ENCODE data around the gene OLAH.
"Not testable (repeated sequence)": the region's sequence is repeated elsewhere in the genome, so short reads cannot be mapped to it uniquely, and the experiment has no call there.

The OLAH gene

DNA sequence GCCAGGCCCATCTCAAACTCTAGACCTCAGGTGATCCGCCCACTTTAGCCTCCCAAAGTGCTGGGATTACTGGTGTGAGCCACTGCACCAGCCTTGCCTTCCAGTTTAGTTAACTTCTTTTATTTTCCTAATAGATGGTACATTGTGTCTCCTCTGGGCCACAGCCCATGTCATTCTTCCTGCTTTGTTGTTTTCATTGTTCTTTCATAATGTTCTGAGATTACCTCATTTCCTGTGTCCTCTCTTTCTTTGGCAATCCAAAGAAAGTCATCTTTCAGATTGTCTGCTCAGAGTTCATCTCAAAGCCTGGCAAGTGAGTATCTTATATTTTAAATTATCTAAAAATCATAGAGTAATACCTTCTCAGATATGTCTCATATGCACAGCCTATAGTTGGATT is at the start of gene OLAH:
TSS of gene OLAH (plus strand) at position 270 of the 400 bp plus-strand sequence. CDS start 3,346 bp downstream, outside the sequence.
- DNase-seq = no peak

DNA sequence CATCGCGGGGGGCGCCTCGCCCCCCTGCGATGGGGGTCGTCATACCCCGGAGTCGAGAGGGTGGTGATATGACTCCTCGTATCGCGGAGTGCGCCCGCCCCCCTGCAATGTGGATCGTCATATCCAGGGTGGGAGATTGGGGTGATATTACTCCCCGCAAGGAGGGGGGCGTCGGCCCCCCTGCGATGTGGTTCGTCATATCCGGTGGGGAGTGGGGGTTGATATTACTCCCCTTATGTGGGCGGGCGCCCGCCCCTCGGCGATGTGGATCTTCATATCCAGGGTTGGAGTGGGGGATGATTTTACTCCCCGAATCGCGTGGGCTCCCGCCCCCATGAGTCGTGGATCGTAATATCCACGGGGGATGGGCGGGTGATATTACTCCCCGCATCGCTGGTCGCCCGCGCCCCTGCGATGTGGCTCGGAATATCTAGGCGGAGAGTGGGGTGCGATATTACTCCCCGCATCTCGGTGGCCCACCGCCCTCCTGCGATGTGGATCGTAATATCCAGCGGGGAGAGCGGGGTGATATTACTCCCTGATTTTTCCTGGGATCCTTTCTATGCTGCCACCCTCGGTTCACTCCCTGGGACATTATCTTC is 47.7 kb upstream of the OLAH start:
- no peak for DNase-seq

DNA sequence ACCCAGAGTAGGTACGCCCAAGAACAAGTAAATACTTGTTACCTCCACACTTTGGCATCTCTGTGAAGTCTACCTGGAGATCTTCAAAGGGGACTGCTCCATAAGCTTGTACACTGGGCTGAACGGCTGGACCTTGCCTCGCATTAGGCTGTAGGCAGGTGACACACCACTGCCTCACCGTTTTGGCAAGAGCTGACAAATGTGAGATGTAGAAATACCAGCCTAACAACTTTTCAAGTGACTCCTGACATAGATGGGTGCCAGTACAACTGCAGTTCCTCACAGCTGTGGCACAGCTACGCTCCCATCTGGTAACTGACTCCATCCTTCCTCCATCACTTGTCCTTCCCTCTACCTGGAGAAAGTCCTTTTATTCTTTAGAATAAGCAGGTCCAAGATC is 30.2 kb upstream of the OLAH start:
- DNase-seq = not testable (repeated sequence)

DNA sequence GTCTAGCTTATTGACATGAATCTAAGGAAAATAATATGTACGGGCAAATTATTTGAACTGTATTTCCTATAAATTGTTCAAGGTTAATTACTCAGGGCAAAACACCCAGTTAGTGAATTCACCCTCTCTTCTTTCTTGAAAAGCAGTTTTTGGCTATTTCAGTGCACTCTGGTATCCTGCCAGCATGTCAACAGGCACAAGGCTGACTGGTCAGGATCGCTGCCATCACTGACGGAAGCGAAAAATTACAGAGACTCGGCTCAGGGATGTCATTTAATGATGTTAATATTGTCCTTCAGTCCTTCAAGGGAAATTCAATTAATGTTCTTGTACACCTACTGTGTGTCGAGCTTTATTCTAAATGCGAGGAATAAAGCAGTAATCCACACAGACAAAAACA is 28.3 kb upstream of the OLAH start:
- DNase-seq = no peak

DNA sequence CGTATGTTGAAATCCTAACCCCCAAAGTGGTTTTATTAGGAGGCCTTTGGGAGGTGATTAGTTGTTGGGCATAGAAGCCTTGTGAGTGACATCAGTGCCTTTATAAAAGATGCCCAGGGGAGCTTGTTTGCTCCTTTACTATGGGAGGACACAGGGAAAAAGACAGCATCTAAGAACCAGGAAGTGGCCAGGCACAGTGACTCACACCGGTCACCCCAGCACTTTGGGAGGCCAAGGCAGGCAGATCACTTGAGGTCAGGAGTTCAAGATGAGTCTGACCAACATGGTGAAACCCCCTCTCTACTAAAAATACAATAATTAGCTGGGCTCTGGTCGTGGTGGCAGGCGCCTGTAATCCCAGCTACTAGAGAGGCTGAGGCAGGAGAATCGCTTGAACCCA is 22.8 kb upstream of the OLAH start:
- DNase-seq = not testable (repeated sequence)

DNA sequence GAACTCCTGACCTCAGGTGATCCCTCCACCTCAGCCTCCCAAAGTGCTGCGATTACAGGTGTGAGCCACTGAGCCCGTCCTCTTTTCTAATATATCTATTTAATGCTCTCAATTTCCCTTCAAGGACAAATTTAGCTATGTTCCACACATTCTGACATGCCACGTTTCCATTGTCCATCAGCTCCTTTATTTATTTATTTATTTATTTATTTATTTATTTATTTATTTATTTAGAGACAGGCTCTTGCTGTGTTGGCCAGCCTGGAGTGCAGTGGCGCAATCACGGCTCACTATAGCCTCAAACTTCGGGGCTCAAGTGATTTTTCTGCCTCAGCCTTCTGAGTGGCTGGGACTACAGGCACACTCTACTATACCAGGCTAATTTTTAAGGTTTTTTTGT is 20.7 kb upstream of the OLAH start:
- not testable (repeated sequence) for DNase-seq

DNA sequence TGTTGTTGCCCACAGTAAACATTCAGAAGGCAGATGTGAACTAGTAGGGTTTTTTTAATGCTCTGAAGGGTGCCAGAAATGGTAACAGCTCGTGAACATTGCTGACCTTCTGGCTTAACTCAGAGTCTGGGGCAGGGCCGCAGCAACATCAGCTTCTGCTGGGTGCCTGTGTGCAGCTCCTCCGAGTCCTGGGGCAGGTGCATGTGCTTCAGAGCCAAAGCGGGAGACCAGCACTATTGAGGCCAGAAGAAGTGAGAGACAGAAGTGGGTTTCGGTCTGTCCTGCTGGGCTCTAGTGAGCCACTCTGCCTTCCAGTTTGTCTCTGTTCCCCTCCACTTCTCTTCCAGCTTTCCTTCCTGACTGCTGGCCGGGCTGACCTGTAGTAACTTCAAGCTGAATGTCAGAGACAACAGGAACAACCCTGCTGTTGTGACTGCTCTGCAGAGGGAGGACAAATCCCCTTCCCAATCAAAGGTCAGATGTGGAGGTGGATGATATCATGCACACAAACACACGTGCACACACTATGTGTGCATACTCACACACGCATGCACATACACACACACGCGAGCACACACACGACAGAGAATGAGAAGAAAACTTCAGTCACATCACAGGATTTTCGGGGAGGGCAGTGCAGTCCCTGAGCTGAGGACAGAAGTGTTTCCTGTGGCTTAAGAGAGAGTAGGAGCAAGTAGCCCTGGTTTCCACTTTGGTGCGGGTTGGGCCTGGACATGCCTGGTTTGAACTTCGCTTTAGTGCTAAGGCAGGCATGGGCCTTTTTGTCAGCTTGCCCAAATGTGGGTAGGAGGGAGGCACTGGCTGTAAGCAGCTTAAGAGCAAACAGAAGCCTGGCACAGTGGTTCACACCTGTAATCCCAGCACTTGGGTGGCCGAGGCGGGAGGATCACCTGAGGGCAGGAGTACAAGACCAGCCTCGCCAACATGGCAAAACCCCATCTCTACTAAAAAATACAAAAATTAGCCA is 19.4 kb upstream of the OLAH start:
- DNase-seq = not testable (repeated sequence)

DNA sequence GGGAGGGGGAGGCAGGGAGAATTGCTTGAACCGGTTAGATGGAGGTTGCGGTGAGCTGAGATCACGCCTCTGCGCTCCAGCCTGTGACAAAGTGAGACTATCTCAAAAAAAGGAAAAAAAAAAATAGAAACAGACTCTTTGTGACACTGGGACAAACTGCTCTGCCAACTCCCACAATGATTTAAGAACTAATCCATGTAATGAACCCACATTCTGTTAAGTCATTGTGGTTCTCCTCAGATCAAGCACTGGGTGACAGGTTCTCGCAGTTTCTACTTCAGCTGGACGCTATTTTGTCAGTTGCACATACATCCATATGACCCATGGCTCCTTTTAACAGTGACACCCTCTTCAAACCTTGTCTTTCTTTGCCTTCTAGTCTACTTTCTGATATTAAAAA is 18.7 kb upstream of the OLAH start:
- not testable (repeated sequence) for DNase-seq

DNA sequence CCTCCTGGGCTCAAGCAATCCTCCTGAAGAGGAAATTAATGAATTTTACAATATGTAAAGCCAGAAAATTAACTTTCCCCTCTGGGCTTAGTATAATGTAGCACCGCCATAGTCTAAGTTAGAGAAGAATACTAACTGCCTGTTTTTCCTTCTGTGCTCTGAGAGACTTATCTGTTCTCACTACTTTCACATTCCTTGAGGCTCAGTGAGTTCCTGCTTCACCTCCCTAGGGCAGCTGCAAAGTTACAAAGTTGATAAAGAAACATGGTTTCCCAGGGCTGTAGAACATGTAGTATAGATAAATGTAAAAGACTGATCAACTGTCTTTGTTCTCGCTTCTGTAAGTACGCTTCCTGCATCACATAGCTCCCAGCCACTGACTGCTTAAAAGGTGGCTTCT is 16.0 kb upstream of the OLAH start:
- no peak for DNase-seq

DNA sequence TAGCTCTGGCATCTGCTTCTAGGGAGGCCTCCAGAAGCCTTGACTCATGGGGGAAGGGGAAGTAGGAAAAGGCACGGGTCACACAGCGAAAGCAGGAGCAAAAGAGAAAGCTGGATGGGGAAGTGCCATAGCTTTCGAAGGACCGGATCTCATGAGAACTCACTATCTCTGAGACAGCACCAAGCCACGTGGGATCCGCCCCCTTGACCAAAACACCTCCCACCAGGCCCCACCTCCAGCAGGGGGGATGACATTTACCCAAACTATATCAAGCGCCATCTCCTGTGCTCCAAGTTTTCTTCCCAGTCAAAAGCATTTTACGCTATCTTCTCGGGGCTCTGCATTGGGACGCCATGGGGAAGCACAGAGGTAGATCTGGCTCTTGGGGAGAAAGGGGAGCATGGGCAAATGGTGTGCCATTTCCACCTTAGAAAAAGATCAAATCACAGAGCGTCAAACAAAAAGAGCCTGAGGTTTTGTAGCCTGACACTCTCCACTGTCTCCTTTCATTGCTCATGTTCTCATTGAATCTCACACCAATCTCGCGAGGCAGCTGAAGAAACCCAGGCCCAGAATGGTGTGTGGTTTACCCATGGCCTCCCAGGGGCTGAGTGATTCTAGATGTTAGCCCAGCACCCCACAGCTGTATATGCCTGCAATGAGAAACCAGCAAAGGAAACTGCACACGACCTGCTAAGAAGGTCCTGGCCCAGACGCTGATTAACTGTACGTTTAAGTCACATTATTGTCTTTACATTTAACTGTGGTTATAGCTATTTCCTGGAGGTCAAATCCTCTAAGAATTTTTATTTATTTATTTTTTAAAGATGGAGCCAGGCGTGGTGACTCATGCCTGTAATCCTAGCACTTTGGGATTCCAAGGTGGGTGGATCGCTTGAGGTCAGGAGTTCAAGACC is 8.1 kb upstream of the OLAH start:
- DNase-seq = no peak

DNA sequence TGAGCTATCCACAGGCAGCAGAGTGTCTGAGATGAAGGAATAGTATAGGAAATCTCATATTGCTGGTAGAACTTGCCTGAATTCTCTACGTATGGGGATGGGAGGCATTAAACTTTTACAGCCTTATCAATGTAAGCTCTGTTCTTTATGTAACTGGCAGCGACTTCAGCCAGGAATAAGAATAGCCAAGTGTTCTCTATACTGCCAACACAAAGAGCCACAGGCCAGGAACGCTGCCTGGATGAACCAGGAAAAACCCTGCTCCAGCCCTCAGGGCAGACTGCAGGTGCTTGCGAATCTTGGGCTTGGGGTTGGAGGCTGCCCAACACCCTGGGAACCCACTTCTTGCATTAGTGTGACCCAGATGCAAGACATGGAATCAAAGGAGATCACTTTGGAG is 6.1 kb upstream of the OLAH start:
- no peak for DNase-seq

DNA sequence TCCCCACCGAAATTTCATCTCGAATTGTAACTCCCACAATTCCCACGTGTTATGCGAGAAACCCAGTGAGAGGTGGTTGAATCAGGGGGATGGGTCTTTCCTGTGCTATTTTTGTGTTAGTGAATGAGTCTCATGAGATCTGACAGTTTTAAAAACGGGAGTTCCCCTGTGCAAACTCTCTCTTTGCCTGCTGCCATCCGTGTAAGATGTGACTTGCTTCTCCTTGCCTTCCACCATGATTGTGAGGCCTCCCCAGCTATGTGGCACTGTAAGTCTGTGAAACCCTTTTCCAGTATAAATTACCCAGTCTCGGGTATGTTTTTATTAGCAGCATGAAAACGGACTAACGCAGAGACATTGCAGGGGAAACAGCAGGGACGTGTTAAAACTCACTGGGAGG is 5.3 kb upstream of the OLAH start:
- DNase-seq = no peak

DNA sequence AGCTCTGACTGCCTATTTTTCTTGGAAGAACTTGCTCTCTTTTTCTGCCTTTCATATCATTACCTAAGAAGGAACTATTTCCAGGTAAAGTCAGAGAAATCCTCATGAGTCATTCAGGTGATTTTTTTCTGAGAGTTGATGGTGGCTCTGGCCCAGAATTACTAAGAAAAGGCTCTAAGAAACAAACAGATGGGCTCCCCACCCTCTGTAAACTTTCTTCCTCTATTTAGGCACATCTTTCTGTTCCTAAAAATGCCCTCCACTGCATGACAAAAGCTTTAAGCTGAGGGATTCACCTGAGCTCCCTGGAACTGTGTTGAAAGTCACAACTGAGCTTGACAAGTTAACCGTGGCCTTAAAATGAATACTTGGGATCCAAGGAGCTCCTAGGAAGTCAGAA is 1.6 kb downstream of the OLAH start:
- DNase-seq = no peak

DNA sequence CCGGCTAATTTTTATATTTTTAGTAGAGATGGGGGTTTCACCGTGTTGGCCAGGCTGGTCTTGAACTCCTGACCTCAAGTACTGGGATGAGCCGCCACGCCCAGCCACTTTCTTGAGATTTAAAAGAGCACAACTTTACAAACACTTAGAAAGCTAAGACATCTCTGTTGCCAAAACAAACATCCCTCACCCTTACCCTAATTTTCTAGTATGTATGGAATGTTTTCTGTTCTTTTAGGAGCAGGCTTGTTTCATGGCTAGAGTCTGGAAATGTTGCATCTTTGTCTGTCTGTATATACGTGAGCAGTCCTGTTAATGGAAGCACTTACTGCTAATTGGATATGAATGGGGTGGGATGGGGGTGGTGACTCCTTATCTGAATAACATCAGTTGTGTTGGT is 2.9 kb downstream of the OLAH start:
- no peak for DNase-seq

DNA sequence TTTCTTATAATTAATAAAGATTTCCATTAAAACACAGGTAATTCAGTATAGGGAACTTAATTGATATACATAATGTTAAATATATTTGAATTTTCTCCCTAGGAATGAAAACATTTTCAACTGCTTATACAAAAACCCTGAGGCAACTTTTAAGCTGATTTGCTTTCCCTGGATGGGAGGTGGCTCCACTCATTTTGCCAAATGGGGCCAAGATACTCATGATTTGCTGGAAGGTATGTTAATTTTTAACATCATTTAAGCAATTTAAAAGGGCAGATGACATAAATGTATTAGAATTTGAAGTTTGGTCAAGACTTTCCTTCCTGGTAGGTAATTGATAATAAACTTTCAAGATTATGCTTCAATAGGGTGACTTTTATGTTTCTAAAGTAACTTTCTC is 5.8 kb downstream of the OLAH start:
- DNase-seq = no peak

DNA sequence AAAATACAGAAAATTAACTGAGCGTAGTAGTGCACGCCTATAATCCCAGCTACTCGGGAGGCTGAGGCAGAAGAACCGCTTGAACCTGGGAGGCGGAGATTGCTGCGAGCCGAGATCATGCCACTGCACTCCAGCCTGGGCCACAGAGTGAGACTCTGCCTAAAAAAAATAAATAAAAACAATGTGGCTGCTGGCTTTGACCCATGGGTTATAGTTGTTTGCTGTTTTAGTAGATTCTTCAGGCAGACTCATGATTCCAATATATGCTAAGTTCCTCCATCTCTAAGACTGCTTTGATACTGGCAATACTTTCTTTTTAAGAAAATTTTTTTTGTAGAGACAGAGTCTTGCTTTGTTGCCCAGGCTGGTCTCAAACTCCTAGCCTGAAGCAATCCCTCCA is 8.4 kb downstream of the OLAH start:
- no peak for DNase-seq

DNA sequence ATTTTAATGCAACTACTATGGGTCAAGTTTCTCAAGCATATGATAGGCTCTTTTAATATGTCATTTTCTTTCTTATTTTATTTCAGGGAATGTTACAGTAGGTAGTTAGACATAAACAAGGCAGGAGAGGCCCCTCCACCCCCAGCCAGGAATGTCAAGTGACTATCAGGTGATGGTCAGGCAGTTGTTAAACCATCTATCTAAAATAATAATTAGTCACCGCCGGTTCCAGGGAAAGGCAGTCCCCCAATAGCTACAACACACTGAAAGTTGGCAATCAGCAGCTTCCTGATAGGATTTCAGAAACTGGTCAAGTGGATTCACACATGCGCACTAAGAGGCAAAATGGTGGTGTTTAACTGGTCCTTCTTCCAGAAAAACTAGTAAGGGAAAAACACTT is 9.3 kb downstream of the OLAH start:
- DNase-seq = no peak

DNA sequence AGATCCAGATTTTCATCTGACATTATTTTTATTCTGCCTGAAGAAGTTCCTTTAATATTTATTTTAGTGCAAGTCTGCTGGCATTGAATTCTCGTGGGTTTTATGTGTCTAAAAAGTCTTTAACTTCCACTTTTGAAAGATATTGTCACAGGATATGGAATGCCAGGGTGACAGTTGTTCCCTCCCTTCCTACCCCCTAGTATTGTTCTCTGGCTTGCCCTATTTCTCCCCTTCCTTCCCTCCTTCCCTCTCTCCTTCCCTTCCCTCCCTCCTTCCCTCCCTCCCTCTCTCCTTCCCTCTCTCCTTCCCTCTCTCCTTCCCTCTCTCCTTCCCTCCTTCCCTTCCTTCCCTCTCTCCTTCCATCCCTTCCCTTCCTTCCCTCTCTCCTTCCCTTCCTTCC is 14.9 kb downstream of the OLAH start:
- DNase-seq = no peak

DNA sequence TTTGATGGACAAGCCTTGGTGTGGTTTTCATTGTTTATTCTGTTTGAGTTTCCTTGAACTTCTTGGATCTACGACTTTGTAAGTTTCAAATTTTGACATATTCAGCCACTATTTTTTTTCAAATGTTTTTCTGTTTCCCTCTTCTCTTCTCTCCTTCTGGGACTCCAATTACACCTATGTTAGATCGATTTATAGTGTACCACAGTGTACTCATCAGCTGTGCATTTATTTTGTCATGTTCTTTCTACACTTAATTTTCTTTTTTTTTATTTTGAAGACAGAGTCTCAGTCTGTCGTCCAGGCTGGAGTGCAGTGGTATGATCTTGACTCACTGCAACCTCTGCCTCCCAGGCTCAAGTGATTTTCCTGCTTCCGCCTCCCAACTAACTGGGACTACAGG is 16.2 kb downstream of the OLAH start:
- DNase-seq = no peak

DNA sequence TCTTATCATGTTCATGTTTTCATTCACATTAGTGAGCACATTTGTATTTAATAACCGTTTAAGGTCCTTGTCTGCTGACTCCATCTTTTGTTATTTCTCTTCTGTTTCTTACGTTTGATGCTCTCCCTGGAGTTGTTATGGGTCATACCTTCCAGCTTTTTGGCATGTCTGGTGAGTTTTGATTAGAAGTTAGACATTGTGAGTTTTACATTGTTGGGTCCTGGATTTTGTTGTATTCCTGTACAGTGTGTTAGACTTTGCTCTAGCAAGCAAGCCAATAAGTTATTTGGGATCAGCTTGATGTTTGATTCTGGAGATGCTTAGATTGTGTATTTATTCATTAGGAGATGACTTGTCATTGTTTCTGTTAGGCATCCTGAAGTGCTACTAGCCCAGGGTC is 16.9 kb downstream of the OLAH start:
- no peak for DNase-seq

DNA sequence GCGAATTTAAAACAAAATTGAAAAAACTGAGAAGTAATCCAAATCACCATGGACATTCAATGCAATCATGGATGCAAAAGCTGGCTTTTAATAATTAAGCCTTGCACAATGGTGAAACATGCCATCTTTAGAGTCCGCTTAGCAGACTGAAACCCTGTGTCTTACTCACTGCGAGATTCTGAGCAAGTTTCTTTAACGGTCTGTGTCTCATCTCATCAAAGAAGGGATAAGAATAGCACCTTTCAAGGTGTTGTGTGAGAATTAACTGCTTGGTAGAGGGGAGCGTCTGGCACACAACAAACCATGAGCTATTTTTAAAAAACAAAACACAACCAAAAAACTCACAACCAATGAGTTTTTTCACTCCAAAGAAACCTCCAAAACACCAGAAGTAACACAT is 23.4 kb downstream of the OLAH start:
- no peak for DNase-seq

DNA sequence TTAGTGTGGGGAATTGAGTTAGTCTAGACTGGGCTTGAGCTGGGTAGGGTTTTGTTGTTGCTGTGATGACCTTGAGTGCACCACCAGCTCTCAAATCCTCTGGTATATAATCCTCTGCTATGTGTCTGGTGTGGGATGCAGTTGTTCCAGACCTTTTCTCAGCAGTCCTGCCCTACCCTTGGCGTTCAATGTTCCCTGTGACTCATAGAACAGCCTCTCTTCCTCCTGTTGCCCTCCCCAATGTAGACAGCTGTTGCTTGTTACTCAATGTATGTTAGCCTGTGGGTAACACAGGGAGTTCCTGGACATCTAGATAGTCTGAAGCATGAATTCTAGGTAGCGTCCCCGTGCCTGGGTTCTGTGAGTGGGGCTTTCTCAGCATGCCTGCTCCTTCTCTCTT is 25.1 kb downstream of the OLAH start:
- DNase-seq = no peak

DNA sequence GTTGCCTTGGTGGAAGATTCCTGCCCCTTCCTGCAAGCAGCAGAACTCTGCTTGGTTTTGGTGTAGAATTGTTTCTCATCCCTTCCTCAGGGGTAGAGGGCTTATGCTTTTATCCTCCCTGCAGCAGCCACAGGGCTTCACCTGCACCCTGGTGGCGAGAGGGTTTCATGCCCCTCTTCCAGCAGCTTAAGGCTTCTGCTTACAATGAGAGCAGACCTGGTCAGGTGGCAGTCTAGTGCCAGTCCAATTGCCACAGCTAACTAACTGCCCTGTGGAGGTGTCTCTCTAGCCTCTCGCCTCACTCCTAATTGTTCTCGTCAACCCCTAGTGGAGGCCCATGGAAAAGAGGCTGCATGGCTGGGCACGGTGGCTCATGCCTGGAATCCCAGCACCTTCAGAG is 25.5 kb downstream of the OLAH start:
- no peak for DNase-seq

Measured in stimulated activated CD4-positive, alpha-beta T cell treated with anti-CD3 and anti-CD28 coated beads, Interleukin-15, amount 100 ng/mL, for 24 hours (primary cell).